ENCODE results near the gene CCL5.

Gene CCL5

DNA sequence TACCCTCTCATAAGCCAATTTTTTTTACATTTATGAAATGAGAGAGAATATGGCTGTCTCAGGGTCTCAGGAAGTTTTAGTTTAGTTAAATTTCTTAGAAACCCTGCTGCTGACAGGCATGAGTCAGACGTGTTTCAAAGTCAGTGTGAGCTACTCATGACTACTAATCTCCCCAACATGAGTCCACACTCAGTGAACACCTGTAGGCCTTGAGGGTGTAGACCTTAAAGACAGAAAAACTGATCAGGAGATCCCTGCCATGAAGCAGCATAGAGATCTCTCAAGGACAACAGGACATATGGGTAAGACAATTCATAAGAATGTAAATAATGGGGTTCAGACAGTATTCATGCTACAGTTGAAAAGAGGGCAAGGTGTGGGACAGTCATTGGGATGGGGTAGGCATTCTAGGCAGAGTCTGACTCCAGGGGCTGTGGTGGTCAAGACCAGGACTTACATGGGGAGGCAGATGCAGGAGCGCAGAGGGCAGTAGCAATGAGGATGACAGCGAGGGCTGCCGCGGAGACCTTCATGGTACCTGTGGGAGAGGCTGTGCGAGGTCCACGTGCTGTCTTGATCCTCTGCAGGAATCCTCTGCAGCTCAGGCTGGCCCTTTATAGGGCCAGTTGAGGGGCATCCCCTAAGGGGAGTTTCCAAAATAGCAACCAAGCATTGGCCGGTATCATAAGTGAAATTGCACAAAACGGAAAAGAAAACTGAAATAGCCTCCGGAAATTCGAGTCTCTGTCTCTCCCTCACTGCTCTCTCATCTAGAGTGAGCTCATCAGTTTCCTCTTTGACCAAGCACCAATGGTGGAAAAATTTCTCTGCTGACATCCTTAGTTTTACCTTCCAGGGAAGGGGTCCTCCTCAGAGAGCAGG, at the start of gene CCL5:
Gene CCL5 (minus strand): TSS at position 588 of the 882 bp plus-strand sequence.
- no peak for DNase-seq (ENCODE audit: low read depth in 2 of 2, low spot score in 1 of 2)

- no peak for DNase-seq (ENCODE audit: low read depth in 2 of 2, low spot score in 1 of 2)
These were observed 47.6 kb upstream of the CCL5 start for GRCh38 chr17:35927714-35928113.

DNA sequence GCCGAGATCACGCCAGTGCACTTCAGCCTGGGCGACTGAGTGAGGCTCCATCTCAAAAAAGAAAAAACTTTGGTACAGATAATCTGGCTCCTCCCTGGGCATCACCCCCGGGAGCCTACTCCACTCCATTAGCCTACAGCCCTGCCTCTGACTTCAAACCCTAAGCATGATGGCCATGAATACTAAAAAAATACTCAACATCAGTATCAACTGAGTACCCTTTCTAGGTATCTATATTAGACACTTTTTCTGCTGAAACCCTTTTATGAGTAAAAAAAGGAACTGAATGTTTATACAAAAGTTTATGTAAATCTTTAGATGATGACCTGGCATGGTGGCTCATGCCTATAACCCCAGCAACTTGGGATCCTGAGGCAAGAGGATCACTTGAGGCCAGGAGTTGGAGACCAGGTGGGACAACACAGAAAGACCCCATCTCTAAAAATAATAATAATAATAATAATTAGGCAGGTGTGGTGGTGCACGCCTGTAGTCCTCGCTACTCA, 43.5 kb upstream of the CCL5 start:
- no peak for DNase-seq (ENCODE audit: low read depth in 2 of 2, low spot score in 1 of 2)

DNA sequence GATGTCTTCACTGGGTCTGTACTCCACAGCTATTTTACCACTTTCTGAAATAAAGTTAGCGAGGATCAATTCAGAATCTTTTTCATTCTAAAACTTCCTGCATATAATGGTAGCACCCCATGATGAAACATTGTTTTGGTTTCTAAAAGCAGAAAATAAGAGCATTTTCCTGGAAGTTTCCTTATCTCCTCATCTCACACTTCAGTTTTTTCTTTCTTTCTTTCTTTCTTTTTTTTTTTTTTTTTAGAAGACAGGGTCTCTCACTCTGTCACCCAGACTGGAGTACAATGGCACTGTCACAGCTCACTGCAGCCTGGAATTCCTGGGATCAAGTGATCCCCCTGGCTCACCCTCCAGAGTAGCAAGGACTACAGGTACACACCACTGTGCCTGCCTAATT, 40.1 kb upstream of the CCL5 start:
- DNase-seq (ENCODE audit: low read depth in 2 of 2, low spot score in 1 of 2), result no peak

GRCh38 chr17:35918665-35919064, 38.5 kb upstream of the CCL5 start:
- DNase-seq (ENCODE audit: low read depth in 2 of 2, low spot score in 1 of 2), result no peak

- no peak for DNase-seq (ENCODE audit: low read depth in 2 of 2, low spot score in 1 of 2)
These were observed 37.5 kb upstream of the CCL5 start for GRCh38 chr17:35917519-35918213.

- DNase-seq (ENCODE audit: low read depth in 2 of 2, low spot score in 1 of 2), result no peak
These were observed 35.2 kb upstream of the CCL5 start for GRCh38 chr17:35915153-35915964.

DNA sequence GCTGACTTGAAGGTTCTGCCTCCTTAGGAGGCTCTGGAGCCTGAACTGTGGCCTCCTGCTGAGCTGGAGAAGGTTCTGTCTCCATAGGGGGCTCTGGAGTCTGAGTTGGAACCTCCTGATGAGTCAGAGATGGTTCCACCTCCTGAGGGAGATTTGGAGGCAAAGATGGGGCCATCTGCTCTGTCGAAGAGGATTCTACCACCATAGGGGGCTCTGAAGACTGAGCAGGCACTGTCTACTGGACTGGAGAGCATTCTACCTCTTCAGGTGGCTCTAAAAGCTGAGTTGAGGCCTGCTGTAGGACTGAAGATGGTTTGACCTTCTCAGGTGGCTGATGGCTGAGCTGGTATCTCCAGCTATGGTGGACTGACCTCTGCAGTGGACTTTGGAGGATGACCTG, 34.2 kb upstream of the CCL5 start:
- no peak for DNase-seq (ENCODE audit: low read depth in 2 of 2, low spot score in 1 of 2)

DNA sequence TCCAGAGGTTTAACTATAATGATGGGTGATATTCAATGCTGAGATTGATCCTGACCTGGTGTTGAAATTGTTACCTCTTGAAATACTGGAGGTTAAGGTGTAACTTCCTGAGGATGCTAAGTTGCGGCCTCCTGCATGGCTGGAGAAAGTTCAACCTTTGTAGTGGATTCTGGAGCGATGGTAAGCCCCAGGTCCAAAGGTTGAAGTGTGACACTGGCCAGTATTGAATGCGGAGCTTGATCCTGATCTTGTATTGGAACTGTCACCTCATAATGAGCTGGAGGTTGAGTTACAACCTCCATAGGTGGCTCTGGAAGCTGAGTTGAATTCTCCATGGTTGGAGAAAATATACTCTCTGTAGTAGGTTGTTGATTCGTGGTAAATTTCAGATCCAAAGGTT, 33.4 kb upstream of the CCL5 start:
- DNase-seq (ENCODE audit: low read depth in 2 of 2, low spot score in 1 of 2), result no peak

- no peak for DNase-seq (ENCODE audit: low read depth in 2 of 2, low spot score in 1 of 2)
These were observed 32.8 kb upstream of the CCL5 start for GRCh38 chr17:35912942-35913341.

GRCh38 chr17:35912339-35912912, 32.3 kb upstream of the CCL5 start:
- no peak for DNase-seq (ENCODE audit: low read depth in 2 of 2, low spot score in 1 of 2)

- no peak for DNase-seq (ENCODE audit: low read depth in 2 of 2, low spot score in 1 of 2)
These were observed 29.2 kb upstream of the CCL5 start for GRCh38 chr17:35909408-35909807.

GRCh38 chr17:35907691-35908090, 27.5 kb upstream of the CCL5 start:
- no peak for DNase-seq (ENCODE audit: low read depth in 2 of 2, low spot score in 1 of 2)

- DNase-seq (ENCODE audit: low read depth in 2 of 2, low spot score in 1 of 2), result no peak
These were observed 26.9 kb upstream of the CCL5 start for GRCh38 chr17:35906926-35907637.

DNA sequence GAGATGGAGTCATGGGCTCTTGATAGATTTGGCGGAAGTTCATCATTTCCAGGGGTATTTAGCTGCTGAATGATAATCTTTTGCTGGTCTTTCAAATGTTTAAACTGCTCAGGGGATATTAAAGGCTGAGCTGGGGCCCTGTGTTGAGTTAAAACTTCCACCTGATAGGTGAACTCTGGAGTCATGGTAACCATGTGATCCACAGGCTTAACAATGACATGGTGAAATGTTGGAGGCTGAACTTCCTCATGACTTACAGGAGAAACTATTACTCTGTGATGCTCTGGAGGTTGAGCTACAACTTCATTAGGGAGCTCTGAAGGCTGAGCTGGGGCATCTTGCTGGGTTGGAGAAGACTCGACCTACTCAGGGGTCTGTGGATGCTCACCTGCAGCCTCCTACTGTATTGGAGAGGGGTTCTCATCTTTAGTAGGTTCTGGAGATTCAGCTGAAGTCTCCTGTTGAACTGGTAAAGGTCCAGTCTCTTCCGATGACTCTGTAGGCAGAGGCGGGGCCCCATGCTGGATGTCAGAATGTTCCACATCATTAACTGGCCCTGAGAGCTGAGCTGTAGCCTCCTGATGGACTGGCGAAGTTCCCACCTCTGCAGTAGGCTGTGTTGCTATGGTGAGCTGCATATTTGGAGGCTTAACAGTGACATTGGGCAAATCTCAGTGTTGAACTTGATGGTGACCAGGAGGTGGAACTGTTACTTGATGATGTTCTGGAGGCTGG, 26.2 kb upstream of the CCL5 start:
- no peak for DNase-seq (ENCODE audit: low read depth in 2 of 2, low spot score in 1 of 2)

DNA sequence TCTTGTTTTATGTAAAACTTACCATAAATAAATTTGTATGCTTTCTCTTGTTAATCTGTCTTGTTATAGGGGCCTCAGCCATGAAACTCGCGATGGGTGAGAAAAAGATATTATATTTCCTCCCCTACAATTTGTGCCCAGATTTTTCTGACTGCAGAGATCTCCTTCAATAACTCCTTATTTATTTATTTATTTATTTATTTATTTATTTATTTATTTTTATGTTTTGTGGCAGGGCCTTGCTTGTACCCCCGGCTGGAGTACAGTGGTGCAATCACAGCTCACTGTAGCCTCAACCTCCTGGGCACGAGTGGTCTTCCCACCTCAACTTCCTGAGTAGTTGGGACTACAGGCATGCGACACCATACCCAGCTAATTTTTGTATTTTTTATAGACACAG, 23.3 kb upstream of the CCL5 start:
- no peak for DNase-seq (ENCODE audit: low read depth in 2 of 2, low spot score in 1 of 2)

DNA sequence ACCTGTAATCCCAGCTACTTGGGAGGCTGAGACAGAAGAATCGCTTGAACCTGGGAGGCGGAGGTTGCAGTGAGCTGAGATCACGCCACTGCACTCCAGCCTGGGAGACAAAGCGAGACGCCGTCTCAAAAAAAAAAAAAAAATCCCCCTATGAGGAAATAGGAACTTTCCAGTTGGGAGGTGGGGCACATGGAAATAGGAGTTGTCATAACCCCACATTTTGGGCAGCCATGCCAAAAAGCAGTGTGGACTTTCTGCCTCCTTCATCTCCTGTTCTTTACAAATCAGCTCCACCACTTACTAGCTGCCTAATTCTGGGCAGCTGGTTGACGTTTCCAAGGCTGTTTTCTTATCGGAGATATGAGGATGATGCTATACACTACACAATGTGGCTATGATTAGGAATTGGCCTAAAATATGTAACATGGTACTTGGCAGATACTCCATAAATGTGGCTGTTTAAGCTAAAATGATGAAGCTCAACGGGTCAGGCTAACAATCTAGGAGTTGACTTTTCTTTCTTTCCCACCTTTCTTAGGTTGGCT, 21.5 kb upstream of the CCL5 start:
- no peak for DNase-seq (ENCODE audit: low read depth in 2 of 2, low spot score in 1 of 2)

GRCh38 chr17:35900708-35901480, 20.7 kb upstream of the CCL5 start:
- DNase-seq (ENCODE audit: low read depth in 2 of 2, low spot score in 1 of 2), result no peak

DNA sequence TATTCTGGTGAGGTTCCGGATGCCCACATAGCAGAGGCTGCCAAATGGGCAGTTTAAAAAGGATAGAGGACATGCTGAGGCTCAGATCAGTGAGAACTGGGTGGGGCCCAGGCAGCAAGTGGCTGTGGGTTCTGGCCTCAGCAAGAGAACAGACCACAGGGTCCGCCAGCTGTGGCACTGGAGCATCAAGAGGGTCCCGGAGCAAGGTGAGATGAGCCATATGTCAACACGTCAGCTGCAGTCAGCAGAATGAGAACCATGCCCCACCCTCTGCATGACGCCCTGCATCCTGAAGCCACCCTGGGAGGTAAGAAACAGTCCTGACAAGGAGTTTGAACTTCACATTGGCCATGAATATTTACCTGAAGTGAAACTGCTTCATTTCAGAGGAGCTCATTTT, 20.1 kb upstream of the CCL5 start:
- DNase-seq (ENCODE audit: low read depth in 2 of 2, low spot score in 1 of 2), result no peak
